Measurements from ENCODE around the gene TULP3.
"Not testable (repeated sequence)": the region's sequence is repeated elsewhere in the genome, so short reads cannot be mapped to it uniquely, and the experiment has no call there.

The TULP3 gene, protein sequence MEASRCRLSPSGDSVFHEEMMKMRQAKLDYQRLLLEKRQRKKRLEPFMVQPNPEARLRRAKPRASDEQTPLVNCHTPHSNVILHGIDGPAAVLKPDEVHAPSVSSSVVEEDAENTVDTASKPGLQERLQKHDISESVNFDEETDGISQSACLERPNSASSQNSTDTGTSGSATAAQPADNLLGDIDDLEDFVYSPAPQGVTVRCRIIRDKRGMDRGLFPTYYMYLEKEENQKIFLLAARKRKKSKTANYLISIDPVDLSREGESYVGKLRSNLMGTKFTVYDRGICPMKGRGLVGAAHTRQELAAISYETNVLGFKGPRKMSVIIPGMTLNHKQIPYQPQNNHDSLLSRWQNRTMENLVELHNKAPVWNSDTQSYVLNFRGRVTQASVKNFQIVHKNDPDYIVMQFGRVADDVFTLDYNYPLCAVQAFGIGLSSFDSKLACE

DNA sequence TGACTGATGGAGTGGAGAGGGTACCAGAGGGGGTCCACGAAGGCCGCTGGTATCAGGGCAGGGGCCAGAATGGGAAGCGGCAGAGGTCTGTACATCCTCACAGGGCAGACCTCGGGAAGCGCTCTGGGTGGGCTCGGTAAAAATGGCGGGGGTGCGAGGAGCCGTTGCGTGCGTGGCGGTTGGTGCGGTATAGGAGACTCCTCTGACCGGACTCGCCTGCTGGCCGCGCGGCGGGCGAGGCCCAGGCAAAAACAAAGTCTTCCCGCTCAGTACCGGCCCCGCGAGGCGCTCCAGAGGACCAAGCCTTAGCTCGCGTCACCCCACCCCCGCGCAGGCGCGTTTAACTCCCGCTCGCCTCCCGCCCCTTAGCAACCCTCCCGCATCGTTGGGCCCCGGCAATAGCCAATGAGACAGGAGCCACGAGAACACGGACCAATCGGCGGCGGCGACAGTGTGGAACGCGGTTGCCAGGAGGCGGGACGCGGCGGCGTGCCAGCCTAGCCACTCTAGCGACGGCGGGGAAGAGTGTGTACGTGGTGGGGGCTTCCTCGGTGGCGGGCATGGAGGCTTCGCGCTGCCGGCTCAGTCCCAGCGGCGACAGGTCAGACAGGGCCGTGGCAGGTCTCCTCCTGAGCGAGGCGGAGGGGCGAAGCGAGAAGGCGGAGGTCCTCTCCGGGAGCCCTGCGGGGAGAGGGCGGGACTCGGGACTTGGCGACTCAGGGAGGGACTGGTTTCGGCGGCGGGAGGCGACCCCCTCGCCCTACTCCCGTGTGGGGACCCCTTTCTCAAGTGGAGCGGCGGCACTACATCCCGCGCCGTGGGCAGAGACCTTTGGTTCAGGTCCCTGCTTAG, at the start of gene TULP3:
Gene TULP3, plus strand, starts transcription at position 504 of the 852 bp plus-strand sequence. Its CDS starts 57 bp downstream, at position 561.
- peak; percentile 99 for DNase-seq

DNA sequence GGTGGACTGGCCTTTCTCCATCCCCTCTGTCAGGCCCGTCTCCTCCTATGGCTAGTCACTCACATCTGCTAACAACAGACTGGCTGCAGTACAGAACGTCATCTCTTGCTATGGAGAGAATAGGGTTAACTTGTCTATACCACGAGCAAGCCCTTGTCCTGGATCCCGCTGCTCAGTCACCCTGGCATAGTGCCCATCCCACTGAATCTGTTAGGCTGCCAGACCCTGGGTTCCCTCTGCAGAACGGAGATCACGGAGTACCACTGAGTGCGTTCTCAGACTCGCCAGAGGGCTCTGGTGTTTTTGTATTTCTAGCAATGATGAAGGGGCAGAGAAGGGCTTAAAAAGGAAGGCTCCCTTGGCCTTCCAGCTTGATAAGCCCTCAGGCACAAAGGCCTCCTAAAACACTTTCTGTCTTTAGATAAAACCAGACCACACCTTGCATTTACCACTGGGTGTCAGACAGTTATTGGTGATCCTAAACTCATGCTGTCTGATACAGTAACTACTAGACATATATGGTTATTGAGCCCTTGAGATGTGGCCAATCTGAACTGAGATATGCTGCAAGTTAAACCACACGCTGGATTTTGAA, 49.5 kb upstream of the TULP3 start:
- DNase-seq = no peak

DNA sequence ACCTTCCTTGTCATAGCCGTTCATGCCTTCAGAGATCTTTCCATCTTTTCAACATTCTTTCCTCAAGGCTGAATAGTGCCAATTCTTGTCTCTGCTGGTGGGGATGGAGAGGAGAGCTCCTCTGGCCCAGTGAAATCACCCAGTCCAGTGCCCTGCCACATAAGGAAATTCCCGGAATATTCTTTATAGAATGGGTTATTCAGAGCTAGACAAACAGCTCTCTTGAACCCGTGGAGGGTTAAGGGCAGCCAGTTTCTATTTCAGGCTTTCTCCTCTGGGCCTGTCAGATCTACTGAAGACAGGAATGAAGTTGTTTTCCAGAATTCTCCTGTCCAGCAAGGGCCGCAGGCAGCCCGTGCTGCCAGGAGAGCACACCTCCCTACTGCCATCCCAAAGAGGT, 47.7 kb upstream of the TULP3 start:
- DNase-seq = no peak

DNA sequence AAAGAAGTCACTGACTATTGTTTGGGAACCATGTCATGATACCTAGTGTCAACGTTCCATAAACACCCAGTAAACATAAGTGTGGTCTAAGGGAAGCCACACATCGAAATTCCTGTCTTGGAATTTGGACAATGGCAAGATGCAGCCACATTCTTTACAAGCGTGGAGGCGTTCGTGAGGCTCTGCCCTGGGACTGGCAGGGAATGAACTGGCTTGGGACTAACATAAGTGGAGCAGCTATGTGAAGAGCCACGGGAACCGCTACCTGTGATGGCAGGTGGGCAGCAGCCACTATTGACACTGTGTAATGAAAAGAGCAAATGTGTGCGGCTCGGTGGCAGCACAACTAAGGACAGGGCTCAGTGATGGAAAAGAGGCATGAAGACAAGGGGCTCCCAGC, 45.9 kb upstream of the TULP3 start:
- no peak for DNase-seq

DNA sequence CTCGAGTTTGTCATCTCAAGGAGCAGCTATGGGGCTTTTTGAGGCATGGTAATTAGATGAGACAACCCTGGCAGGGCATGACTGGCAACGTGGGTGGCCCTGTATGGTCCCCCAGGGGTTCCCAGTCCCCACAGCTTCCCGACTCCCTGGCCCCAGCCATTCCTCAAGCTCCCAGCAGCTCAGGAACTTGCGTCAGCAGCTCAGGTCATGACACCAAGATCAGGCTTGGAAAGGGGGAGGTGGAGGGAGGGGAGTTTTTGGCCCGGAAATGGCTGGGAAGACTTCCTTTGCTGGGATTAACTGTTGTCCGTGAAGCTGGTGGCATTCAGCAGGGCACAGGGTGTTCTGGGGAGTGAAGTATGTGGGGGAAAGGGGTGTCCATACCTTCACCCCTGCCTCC, 45.4 kb upstream of the TULP3 start:
- DNase-seq = no peak

DNA sequence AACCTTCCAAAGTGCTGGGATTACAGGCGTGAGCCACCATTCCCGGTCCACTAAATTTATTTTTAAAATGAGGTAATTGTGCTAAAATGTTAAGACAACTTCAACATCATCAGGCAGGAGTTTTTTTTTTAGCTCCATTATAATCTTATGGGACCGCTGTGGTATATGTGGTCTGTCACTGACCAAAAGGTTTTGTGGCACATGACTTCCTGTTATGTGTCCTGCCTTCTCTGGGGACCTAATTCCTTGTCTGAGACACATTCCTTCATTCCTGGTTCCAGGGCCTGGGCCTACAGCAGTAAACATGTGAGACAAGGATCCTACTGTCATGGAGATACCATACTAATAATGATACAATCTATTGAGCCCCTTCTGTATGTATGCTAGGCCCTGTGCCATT, 38.8 kb upstream of the TULP3 start:
- no peak for DNase-seq

DNA sequence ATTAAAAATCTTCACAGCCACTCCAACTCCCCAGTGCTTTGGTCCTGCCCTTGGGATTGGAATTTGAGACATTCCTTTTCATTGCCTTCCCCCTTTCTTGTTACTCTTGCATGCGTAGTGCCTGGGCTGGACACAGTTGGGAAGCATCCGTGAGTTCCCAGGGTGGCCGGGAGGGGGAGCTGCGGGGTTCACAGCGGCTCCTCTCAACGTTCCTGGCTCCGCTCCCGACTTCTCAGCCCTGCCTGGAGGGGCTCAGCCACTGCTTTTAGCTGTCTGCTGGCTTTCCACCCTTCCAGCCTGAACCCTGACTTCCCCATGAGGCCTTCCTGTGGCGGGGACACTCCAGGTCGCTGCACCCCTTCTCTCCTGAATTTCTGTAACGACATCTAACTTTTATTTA, 37.1 kb upstream of the TULP3 start:
- DNase-seq = peak; percentile 51

DNA sequence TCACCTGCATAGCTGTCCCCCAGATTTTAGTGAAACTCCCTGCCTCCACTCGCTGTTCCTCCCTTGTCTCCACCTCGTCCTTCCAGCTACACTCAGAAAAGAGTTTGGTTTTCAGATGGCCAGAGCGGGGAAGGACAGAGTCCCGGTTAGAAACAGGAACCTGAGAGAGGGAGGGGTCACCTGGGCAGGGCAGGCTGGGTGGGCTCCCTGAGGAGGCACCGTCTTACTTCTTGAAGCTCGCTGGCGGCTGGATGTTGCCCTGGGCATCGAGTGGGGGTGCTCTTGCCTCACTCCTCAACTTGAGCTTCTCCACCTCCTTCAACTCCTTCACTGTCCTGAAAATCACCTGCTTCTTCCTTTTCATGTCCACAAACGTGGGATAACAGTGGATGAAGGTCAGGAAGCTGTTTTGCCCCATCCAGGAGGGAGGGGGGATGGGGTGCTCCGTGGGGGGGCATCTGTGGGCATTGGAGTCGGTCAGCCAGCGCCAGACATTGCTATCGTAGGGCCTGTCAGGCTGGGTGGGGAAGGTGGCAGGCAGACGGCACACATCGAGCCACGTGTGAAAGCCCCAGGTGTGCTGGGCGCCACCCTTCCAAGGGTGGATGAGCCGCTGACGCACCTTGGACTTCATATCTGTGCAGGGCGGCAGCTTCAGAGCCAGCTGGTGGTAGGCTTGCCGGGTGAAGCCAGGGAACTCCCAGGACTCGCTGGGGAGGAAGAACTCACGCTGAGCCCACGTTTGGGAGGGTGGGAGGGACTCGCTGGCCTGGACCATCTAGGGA, 35.8 kb upstream of the TULP3 start:
- no peak for DNase-seq

DNA sequence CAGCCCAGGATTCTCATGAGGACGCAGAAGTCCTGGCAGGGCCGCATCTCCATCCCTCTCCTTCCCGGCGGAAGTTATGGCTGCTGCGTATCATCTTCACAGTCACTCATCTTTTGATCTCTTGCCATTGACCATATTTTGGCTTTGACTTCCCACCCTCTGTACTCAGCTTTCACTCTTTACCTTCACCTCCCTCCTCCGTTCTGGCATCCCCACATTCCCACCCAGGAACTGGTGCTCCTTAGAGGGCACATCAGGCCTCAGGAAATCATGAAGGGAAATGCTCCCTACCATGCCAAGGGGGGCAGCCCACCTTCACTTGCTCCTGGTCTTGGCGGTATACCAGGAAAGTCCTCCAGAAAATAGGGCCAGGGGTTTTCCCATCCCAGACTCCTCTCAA, 35.1 kb upstream of the TULP3 start:
- DNase-seq = no peak

DNA sequence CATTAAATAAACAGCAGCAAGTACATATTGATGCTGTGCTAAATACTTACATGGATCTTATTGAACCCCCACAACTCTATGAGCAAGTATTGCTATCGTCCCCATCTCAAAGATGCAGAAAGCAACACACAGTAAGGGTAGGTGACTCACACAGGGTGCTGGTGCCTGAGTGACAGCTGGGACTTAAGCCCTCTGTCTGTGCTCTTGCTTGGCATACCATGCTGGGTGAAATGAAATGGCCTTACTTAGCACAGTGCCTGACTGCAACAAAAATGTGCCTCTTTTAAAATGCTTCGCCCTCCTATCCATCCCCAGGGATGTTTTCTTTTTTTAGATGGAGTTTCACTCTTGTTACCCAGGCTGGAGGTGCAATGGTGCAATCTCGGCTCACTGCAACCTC, 34.6 kb upstream of the TULP3 start:
- DNase-seq = no peak

DNA sequence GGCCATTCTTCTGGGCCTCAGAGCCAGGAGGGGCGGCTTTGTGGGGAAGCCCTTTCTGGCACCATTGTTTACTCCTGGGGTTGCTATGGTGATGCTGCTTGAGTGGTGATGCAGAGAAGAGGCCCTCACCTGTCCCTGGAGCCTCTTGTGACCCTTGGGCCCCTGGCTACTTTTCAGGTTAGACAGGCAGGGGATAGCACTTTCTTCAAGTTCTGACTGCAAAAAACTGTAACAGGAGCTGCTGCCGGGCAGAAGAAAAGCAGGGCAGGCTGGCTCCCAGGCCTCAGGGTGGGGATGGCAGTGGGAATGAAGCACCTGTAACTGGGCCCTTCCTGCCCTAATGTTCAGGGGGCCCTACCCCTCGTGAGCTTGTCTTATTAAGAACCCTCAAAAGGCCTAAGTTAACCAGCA, 33.7 kb upstream of the TULP3 start, which contains the start of gene TEX52:
Gene TEX52, minus strand, starts transcription at position 19 of the 411 bp plus-strand sequence. Its CDS starts 13 bp downstream, at position 6.
- no peak for DNase-seq

DNA sequence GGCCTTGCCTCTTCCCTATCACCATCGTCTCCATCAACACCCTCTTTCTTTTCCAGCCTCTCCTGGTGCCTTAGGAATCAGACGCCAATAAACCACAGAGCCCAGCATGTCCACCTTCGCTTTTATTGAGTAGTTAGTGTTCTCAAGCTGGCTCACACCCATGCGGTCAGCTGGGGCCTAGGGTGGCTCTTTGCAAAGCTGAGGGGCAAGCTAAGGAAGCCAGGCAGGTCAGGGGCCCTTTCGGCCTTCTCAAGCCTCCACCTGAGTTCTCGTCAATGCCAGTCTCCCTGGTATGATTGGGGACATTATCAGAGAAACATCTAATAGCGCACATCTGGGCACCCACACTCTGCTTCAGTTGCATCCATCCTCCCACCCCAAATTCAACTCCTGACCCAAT, 33.1 kb upstream of the TULP3 start:
- no peak for DNase-seq

DNA sequence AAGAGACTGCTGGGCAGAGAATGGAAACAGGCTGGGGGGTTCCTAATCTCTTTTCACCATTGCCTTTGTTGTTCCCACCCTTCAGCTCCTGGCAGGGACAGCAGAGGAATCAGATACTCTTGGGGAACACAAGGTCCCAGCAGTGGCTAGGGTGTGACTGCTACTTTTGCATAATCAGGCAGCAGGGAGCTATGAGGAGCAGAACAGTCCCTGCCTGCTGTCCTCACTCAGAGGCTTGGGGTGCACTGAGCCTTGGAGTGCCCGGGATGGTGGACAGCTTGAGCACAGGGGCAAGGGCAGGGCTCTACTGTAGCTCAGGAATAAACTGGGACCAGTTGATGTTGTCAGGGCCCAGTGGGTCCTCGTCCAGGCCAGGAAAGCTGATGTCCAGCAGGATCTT, 32.4 kb upstream of the TULP3 start:
- DNase-seq = no peak

DNA sequence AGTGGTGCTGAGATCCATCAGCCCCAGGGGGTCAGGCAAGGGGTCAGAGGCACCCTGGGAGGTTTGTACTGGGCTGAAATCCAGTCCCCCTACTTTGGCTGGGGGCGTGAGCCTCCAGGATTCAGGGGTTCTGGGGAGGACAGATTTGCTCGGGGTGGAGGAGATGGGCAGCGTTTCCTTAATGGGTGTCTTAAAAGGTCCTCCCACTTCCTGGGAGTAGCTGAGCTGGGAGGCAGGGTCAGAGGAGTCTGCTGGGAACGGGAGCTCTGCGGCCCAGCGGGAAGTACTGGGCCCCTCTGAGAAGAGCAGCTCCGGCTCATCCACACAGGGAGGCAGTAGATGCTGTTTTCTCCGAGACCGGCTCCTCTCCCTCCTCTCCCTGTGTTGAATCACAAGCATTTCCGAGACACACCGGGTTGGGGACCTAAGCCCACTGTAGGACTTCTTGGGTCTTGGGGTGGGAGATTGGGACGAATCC, 31.7 kb upstream of the TULP3 start:
- no peak for DNase-seq

DNA sequence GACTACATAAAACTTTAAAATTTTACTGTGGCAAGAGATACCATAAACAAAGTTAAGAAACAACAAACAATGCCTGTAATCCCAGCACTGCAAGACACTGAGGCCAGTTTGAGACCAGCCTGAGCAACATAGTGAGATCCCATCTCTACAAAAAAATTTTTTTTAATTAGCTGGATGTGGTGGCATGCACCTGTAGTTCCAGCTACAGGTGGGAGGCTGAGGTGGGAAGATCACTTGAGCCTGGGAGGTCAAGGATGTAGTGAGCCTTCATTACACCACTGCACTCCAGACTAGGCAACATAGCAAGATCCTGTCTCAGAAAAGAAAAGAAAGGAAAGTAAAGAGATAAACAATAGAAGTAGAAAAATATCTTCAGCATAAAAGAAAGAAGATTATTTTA, 30.5 kb upstream of the TULP3 start:
- no peak for DNase-seq

DNA sequence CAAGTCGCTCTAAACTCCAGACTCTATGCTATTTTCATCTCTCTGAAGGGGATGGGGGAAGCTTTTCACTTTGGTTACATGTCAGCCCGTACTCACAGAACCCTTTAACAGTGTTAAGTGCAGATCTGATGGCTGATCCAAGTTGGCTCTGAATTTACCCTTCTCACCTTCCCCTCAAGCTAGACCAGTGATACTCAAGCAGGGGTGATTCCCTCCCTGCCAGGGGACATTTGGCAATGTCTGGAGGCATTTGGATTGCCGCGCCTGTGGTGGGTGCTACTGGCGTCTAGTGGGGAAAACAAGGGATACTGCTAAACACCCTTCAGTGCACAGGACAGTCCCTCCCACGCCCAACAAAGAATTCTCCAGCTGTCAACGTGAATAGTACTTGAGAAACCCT, 27.8 kb upstream of the TULP3 start:
- no peak for DNase-seq

DNA sequence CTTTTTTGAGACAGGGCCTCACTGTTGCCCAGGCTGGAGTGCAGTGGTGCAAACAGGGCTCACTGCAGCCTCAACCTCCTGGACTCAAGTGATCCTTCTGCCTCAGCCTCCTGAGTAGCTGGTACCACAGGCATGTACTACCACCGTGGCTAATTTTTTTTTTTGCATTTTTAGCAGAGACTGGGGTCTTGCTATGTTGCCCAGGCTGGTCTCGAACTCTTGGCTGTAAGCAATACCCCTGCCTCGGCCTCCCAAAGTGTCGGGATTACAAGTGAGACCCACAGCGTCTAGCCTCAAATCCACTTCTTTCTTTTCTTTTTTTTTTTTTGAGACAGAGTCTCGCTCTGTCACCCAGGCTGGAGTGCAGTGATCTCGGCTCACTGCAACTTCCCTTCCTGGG, 27.3 kb upstream of the TULP3 start:
- not testable (repeated sequence) for DNase-seq

DNA sequence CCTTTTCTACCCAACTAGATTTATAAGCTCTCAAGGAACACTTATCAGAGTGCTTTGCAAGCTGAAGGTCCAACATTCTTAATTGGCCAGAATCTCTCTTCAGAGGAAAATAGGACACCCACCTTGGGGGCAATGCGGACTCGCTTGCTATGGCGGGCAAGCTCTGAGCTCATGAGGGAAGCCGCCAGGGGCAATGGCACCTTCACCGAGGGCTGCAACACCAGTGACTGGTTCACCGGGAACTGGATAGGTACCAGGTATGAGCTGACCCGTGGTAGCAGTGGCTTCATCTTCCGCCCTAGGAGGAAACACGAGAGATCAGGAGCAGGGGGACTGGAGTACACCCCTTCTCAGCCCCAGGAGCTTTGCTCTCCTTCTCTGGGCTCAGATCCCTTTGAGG, 26.5 kb upstream of the TULP3 start:
- no peak for DNase-seq

DNA sequence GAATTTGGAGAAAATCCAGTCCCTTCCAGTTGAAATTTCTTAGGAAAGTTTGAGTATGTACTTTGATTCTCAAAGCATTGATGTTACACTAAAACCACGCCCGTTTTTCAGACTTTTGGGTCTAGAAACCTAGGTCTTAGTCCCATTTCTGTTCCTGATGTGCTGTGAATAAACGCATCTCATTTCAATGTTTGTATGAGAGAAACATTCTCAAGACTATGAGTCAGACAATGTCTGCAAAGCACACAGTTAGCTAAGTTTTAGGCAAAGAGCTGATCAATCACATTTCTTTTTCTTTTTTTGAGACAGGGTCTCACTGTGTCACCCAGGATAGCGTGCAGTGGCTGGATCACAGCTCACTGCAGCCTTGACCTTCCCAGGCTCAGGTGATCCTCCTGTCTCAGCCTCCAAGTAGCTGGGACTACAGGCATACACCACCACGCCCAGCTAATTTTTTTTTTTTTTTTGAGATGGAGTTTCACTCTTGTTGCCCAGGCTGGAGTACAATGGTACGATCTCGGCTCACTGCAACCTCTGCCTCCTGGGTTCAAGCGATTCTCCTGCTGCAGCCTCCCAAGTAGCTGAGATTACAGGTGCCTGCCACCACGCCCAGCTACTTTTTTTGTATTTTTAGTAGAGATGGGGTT, 21.6 kb upstream of the TULP3 start:
- not testable (repeated sequence) for DNase-seq

DNA sequence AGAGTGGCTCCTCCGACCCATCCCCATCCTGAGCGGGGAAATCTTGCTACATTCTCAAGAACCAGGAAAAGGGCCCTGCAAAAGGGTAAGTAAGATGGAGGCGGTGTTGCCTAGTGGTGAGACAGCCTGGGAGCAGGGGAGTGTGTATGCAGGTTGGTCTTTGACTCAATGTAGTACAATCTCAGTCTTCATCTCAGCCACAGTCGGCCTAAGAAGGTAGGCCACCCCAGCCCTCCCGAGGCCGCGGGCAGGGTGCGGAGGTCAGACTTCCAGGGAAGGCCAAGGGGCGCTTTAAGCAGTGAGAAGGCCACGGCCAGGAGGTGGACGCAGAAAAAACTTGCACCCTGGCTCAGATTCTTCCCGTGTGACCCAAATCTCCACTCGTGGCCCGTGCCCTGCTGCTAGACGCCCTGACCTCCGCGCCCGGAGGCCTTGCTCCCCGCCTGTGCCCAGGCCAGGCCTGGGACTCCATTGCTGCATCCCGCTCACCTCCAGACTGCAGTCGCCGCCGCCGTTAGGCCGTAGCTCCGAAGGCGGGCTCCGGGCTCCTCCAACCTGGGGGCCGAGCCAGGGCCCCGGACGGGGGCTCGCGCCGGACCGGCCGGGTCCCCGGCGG, 14.2 kb upstream of the TULP3 start:
- DNase-seq = peak; percentile 5
